Suprapubic skin (tissue), 4 donors: ENCODE data around the gene CRKL. TPM values are rescaled to one million over a fixed set of nuclear protein-coding genes. Genes with fewer than 3 reads are reported as not detected.
"Not testable (repeated sequence)": the region's sequence is repeated elsewhere in the genome, so short reads cannot be mapped to it uniquely, and the experiment has no call there.

Source experiments
- DNase-seq, 2 donors: peaks; one replicate each; pipeline ENCODE4 v3.0.0-alpha.2; 2019; ENCODE audit warnings: low spot score in 2 of 2
- H3K27ac ChIP-seq: fragments of 200-600 bp; sonication (generic); one replicate; pipeline ENCODE4 v1.5.1; 2019
- H3K27me3 ChIP-seq: fragments of 200-600 bp; sonication (generic); one replicate; pipeline ENCODE4 v1.5.1; 2019
- H3K36me3 ChIP-seq: fragments of 200-600 bp; sonication (generic); one replicate; pipeline ENCODE4 v1.5.1; 2019
- H3K4me1 ChIP-seq: fragments of 200-600 bp; sonication (generic); one replicate; pipeline ENCODE4 v1.5.1; 2019
- H3K4me3 ChIP-seq: fragments of 200-600 bp; sonication (generic); one replicate; pipeline ENCODE4 v1.5.1; 2019; ENCODE audit warnings: mild to moderate bottlenecking
- H3K9me3 ChIP-seq: fragments of 200-600 bp; sonication (generic); one replicate; pipeline ENCODE4 v1.5.1; 2019
- EP300 ChIP-seq: sonication (generic); formaldehyde crosslinking; IDR thresholded peaks from one replicate; pipeline ENCODE4 v1.6.1; 2017; ENCODE audit warnings: antibody characterized with exemption
- POLR2A ChIP-seq, 2 donors: fragments of 450-650 bp; IDR thresholded peaks; one replicate each; pipeline ENCODE4 v1.6.1; 2017; ENCODE audit warnings: antibody characterized with exemption in 2 of 2, mild to moderate bottlenecking in 2 of 2, moderate library complexity in 2 of 2
- POLR2AphosphoS5 ChIP-seq, 3 donors: sonication (generic); formaldehyde crosslinking; IDR thresholded peaks; one replicate each; pipeline ENCODE4 v1.6.1; 2017; ENCODE audit warnings: antibody characterized with exemption in 3 of 3
- WGBS: methylation state at CpG from one replicate; pipeline ENCODE4 v1.1.5; 2018; 5-methylcytosine and 5-hydroxymethylcytosine counted together
- total RNA-seq, 4 donors: library from RNA; depleted of rRNA; stranded (reverse); fragments of >200 nt; gene quantifications; one replicate each; pipeline ENCODE4 v1.1.0, GENCODE V29; 2016
- TF ChIP-seq, protein P1 (sequence below), 2 donors: fragments of 200-600 bp in 1 of 2; fragments of 450-650 bp in 1 of 2; sonication (generic) in 1 of 2; IDR thresholded peaks; one replicate each; pipeline ENCODE4 v1.5.1; 2016 to 2019; ENCODE audit warnings: antibody characterized with exemption in 2 of 2, mild to moderate bottlenecking in 1 of 2, moderate library complexity in 1 of 2

Gene CRKL
- total RNA-seq, 4 donors from 2014 or later: 52.7 to 75.3 (median 71.9) TPM

DNA sequence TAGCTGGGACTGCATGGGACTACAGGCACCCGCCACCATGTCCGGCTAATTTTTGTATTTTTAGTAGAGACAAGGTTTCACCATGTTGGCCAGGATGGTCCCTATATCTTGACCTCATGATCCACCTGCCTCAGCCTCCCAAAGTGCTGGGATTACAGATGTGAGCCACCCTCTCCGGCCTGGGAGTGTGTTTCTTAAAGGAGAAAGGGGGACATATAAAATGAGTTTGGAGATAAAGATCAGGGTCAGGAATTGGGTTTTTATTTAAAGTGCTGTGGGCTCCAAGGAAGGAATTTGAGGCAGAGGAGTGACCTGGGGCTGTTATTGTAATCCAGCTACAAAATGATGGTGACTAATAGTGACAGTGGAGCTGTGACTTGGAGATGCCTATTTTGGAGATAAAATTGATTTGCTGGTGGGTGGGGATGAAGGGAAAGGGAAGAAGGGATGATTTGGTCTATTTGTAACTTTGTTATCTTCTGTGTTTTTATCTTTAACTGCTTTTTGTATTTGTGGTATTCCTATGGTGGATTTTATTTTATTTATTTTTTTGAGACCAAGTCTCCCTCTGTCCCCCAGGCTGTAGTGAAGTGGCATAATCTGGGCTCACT is 5.0 kb downstream of the CRKL start:
- H3K27me3 ChIP-seq: no peaks in the 10 kb centered on the region
- DNase-seq: peak in 1 of 2 donors; percentile 11
- H3K36me3 ChIP-seq: no peaks in the 10 kb centered on the region
- no peak overlapping the region for H3K27ac ChIP-seq
- peaks cover 61% of the 10 kb centered on the region for H3K4me1 ChIP-seq
- no peaks in the 10 kb centered on the region for H3K9me3 ChIP-seq
- H3K4me3 ChIP-seq: no peak overlapping the region
- TF ChIP-seq POLR2AphosphoS5 (IDR thresholded peaks at IDR 0.05) (no peak), EP300 (no peak), POLR2A (IDR thresholded peaks at IDR 0.05) (no peak)
- TF ChIP-seq, protein P1, sequence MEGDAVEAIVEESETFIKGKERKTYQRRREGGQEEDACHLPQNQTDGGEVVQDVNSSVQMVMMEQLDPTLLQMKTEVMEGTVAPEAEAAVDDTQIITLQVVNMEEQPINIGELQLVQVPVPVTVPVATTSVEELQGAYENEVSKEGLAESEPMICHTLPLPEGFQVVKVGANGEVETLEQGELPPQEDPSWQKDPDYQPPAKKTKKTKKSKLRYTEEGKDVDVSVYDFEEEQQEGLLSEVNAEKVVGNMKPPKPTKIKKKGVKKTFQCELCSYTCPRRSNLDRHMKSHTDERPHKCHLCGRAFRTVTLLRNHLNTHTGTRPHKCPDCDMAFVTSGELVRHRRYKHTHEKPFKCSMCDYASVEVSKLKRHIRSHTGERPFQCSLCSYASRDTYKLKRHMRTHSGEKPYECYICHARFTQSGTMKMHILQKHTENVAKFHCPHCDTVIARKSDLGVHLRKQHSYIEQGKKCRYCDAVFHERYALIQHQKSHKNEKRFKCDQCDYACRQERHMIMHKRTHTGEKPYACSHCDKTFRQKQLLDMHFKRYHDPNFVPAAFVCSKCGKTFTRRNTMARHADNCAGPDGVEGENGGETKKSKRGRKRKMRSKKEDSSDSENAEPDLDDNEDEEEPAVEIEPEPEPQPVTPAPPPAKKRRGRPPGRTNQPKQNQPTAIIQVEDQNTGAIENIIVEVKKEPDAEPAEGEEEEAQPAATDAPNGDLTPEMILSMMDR (IDR thresholded peaks at IDR 0.05): no peak
- 72% methylated on average over 3 of the region's 3 CpGs for WGBS

DNA sequence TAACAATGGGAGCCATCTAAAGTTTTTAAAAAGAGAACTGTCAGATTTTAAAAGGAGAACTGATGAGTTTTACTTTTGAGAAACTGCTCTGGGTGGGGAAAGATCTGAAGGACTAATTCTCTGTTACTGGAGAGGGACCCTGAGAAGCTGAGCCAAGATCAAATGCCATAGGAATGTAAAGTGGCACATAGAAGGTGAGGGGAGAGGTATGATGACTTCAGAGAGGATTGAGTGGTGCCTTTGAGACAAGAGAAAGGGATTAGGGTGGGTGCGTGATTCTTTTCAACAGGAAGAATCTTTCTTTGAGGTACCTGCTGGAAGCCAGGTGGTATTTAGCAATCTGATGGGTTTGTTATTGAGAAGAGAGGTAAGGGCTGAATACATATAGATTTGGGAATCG is 9.0 kb downstream of the CRKL start:
- TF ChIP-seq POLR2AphosphoS5 (IDR thresholded peaks at IDR 0.05) (no peak), EP300 (no peak), POLR2A (IDR thresholded peaks at IDR 0.05) (no peak)
- TF ChIP-seq, protein P1 (IDR thresholded peaks at IDR 0.05): no peak
- no peaks in the 10 kb centered on the region for H3K36me3 ChIP-seq
- H3K27ac ChIP-seq: no peak overlapping the region
- H3K9me3 ChIP-seq: no peaks in the 10 kb centered on the region
- no peak overlapping the region for H3K4me3 ChIP-seq
- H3K27me3 ChIP-seq: no peaks in the 10 kb centered on the region
- peaks cover 44% of the 10 kb centered on the region for H3K4me1 ChIP-seq
- no peak for DNase-seq
- 82% methylated on average over 2 of the region's 2 CpGs for WGBS

DNA sequence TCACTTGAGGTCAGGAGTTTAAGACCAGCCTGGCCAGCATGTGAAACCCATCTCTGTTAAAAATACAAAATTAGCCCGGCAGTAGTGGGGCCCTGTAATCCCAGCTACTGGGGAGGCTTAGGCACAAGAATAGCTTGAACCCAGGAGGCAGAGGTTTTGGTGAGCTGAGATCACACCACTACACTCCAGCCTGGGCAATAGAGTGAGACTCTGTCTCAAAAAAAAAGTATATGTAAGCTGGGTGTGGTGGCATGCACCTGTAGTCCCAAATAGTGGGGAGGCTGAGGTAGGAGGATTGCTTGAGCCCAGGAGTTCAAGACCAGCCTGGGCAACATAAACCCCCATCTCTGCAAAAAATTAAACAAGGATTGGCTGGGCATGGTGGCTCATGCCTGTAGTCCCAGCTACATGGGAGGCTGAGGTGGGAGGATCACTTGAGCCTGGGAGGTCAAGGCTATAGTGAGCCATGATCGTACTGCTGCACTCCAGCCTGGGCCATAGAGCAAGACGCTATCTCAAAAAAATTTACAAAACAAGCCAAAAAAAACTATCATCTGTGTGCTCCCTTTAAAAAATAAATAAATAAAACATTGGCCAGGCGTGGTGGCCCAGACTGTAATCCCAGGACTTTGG is 10.8 kb downstream of the CRKL start:
- WGBS: 95% methylated on average over 4 of the region's 4 CpGs
- no peaks in the 10 kb centered on the region for H3K9me3 ChIP-seq
- H3K27me3 ChIP-seq: no peaks in the 10 kb centered on the region
- no peak for DNase-seq
- no peak for TF ChIP-seq POLR2AphosphoS5 (IDR thresholded peaks at IDR 0.05)
- TF ChIP-seq EP300: no peak
- no peak overlapping the region for H3K4me3 ChIP-seq
- H3K27ac ChIP-seq: no peak overlapping the region
- no peaks in the 10 kb centered on the region for H3K36me3 ChIP-seq
- peaks cover 33% of the 10 kb centered on the region for H3K4me1 ChIP-seq

- DNase-seq: no peak
- Histone ChIP-seq H3K4me3 (no peak overlapping the region), H3K27me3 (no peaks in the 10 kb centered on the region), H3K36me3 (no peaks in the 10 kb centered on the region), H3K4me1 (peaks cover 33% of the 10 kb centered on the region), H3K9me3 (no peaks in the 10 kb centered on the region), H3K27ac (no peak overlapping the region)
- TF ChIP-seq EP300 (no peak), POLR2A (IDR thresholded peaks at IDR 0.05) (no peak), POLR2AphosphoS5 (IDR thresholded peaks at IDR 0.05) (no peak)
- TF ChIP-seq, protein P1 (IDR thresholded peaks at IDR 0.05): no peak
- 93% methylated on average over 4 of the region's 4 CpGs for WGBS
Measured at GRCh38 chr22:20928573-20928967, 11.4 kb downstream of the CRKL start.

GRCh38 chr22:20930004-20930403 is 12.8 kb downstream of the CRKL start:
- Histone ChIP-seq H3K4me3 (no peak overlapping the region), H3K27me3 (no peaks in the 10 kb centered on the region), H3K27ac (no peak overlapping the region), H3K9me3 (no peaks in the 10 kb centered on the region), H3K36me3 (peaks cover 13% of the 10 kb centered on the region), H3K4me1 (peaks cover 27% of the 10 kb centered on the region)
- DNase-seq: no peak
- TF ChIP-seq EP300 (no peak), POLR2A (IDR thresholded peaks at IDR 0.05) (no peak), POLR2AphosphoS5 (IDR thresholded peaks at IDR 0.05) (no peak)
- TF ChIP-seq, protein P1 (IDR thresholded peaks at IDR 0.05): no peak
- 97% methylated on average over 1 of the region's 1 CpG for WGBS

DNA sequence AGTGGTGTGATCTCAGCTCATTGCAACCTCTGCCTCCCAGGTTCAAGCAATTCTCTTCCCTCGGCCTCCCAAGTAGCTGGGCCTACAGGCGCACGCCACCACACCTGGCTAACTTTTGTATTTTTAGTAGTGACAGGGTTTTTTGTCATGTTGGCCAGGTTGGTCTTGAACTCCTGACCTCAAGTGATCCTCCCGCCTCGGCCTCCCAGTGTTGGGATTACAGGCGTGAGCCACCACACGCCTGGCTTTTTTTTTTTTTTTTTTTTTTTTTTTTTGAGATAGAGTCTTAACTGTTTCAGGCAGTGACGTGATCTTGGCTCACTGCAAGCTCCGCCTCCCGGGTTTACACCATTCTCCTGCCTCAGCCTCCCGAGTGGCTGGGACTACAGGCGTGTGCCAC is 13.2 kb downstream of the CRKL start:
- WGBS: 97% methylated on average over 12 of the region's 12 CpGs
- not testable (repeated sequence) for H3K4me3 ChIP-seq, H3K27me3 ChIP-seq, DNase-seq, H3K27ac ChIP-seq, H3K9me3 ChIP-seq
- H3K36me3 ChIP-seq: peaks cover 15% of the 10 kb centered on the region
- H3K4me1 ChIP-seq: peaks cover 23% of the 10 kb centered on the region
